Lung (tissue), 12 donors: ENCODE measurements around the gene EPB41L5. TPM values are rescaled to one million over a fixed set of nuclear protein-coding genes. Genes with fewer than 3 reads are reported as not detected.

Source experiments
- ATAC-seq: fragments of 200-7000 bp; cut with Tn5 transposase; one replicate; pipeline ENCODE4 v1.9.1; 2020; ENCODE audit warnings: moderate number of reproducible peaks; ENCODE audit not compliant: insufficient read depth, low FRiP score
- DNase-seq, 3 donors: peaks; one replicate each; pipeline ENCODE4 v3.0.0-alpha.2; 2013 to 2017
- H3K27ac ChIP-seq, 2 donors: one replicate each; pipeline ENCODE4 v1.5.1; 2013; ENCODE audit warnings: mild to moderate bottlenecking in 2 of 2, moderate library complexity in 2 of 2, control low read depth in 1 of 2, inconsistent platforms in 1 of 2, low read depth in 1 of 2, low read length in 1 of 2
- H3K27me3 ChIP-seq, 3 donors: one replicate each; pipeline ENCODE4 v1.5.1; 2013; ENCODE audit warnings: low read length in 2 of 3; ENCODE audit not compliant: control insufficient read depth in 3 of 3, insufficient read depth in 3 of 3
- H3K36me3 ChIP-seq, 4 donors: one replicate each; pipeline ENCODE4 v1.5.1; 2013; ENCODE audit warnings: low read length in 4 of 4, mild to moderate bottlenecking in 1 of 4, moderate library complexity in 1 of 4; ENCODE audit not compliant: control insufficient read depth in 4 of 4, insufficient read depth in 4 of 4
- H3K4me1 ChIP-seq, 5 donors: one replicate each; pipeline ENCODE4 v1.5.1; 2013; ENCODE audit warnings: low read length in 5 of 5, mild to moderate bottlenecking in 2 of 5, moderate library complexity in 1 of 5; ENCODE audit not compliant: control insufficient read depth in 5 of 5, insufficient read depth in 5 of 5
- H3K4me3 ChIP-seq: one replicate; pipeline ENCODE4 v1.5.1; 2013; ENCODE audit warnings: mild to moderate bottlenecking, control low read depth, moderate library complexity
- H3K9ac ChIP-seq, 2 donors: one replicate each; pipeline ENCODE4 v1.5.1; 2013; ENCODE audit warnings: low read length in 2 of 2, control low read depth in 1 of 2; ENCODE audit not compliant: insufficient read depth in 1 of 2
- H3K9me3 ChIP-seq, 4 donors: one replicate each; pipeline ENCODE4 v1.5.1; 2013; ENCODE audit warnings: low read length in 3 of 4, mild to moderate bottlenecking in 1 of 4, moderate library complexity in 1 of 4; ENCODE audit not compliant: control insufficient read depth in 4 of 4, insufficient read depth in 3 of 4
- CTCF ChIP-seq: IDR thresholded peaks from 2 replicates; pipeline ENCODE4 v1.5.1; 2012; ENCODE audit warnings: mild to moderate bottlenecking; ENCODE audit errors: control extremely low read depth, extremely low read depth
- WGBS, 2 donors: extraction: QIAGEN DNeasy Blood & Tissue Kit; methylation state at CpG; one replicate each; pipeline ENCODE4 v1.1.7; 2013; 5-methylcytosine and 5-hydroxymethylcytosine counted together
- polyA plus RNA-seq, 2 donors: library from polyadenylated mRNA; stranded (reverse); fragments of 200-250 nt; gene quantifications; one replicate each; pipeline ENCODE4 v1.2.1, GENCODE V29; 2013
- total RNA-seq, 2 donors: library from RNA; depleted of rRNA in 1 of 2; stranded (reverse); fragments of >200 nt in 1 of 2; gene quantifications; one replicate each; pipeline ENCODE4 v1.2.1, GENCODE V29; 2014 to 2021
- donor health status: control.
- donor health status: control.
- donor health status: Bipolar disorder and iron deficiency.
- donor health status: healthy.
- donor health status: DM: yes; HTN: yes; CAD: no.

Gene EPB41L5
- total and polyA plus RNA-seq, 4 donors = 14.7 to 101 (median 31.3) TPM

GRCh38 chr2:120177001-120177621 is 164.2 kb downstream of the EPB41L5 start:
- no peaks in the 10 kb centered on the region for H3K27me3 ChIP-seq
- ATAC-seq (peak; percentile 60), DNase-seq (peak in 1 of 3 donors; percentile 14)
- WGBS, 2 donors = 14 to 38% methylated on average over 15 of the region's 15 CpGs
- peak; percentile 1 for TF ChIP-seq CTCF
- H3K36me3 ChIP-seq = peaks cover 0 to 17% (median 7%) of the 10 kb centered on the region in 4 donors
- no peak overlapping the region for H3K9ac ChIP-seq
- H3K27ac ChIP-seq = peak overlapping the region in 1 of 2 donors; percentile 77
- H3K9me3 ChIP-seq = no peaks in the 10 kb centered on the region
- no peak overlapping the region for H3K4me3 ChIP-seq
- peaks cover 0 to 4% (median 3%) of the 10 kb centered on the region in 5 donors for H3K4me1 ChIP-seq

GRCh38 chr2:120177973-120178372 is 165.1 kb downstream of the EPB41L5 start:
- ATAC-seq (no peak), DNase-seq (no peak)
- TF ChIP-seq CTCF = no peak
- Histone ChIP-seq H3K4me1 (peaks cover 0 to 6% (median 3%) of the 10 kb centered on the region in 5 donors), H3K9ac (no peak overlapping the region), H3K27me3 (no peaks in the 10 kb centered on the region), H3K4me3 (no peak overlapping the region), H3K9me3 (no peaks in the 10 kb centered on the region), H3K36me3 (peaks cover 0 to 17% (median 7%) of the 10 kb centered on the region in 4 donors), H3K27ac (no peak overlapping the region)
- 89 to 91% methylated on average over 7 of the region's 7 CpGs for WGBS, 2 donors

- Histone ChIP-seq H3K27ac (no peak overlapping the region), H3K36me3 (peaks cover 0 to 17% (median 7%) of the 10 kb centered on the region in 4 donors), H3K4me3 (no peak overlapping the region), H3K9me3 (no peaks in the 10 kb centered on the region), H3K27me3 (no peaks in the 10 kb centered on the region), H3K9ac (no peak overlapping the region), H3K4me1 (peaks cover 0 to 6% (median 3%) of the 10 kb centered on the region in 5 donors)
- DNase-seq (no peak), ATAC-seq (no peak)
- WGBS, 2 donors = 94 to 96% methylated on average over 3 of the region's 3 CpGs
- TF ChIP-seq CTCF = no peak
These were observed 166.5 kb downstream of the EPB41L5 start for GRCh38 chr2:120179396-120179795.
